Measurements from ENCODE around the gene ARHGEF7.

DNA sequence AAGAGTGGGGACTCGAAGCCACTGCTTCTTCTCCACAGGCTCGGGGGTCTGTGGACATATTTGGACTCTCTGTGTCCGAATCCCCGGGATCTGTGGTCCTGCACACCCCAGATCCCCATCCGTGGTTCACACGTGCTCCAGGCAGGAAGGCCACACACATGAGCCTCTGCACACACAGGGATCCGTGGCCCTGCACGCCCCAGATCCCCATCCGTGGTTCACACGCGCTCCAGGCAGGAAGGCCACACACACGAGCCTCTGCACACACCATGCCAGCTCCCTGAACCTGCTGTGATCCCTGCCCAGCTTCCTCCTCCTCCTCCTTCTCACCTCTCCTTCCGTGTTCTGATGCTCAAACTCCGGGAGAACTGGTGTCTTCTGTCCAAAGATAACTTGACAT, 208.4 kb downstream of the ARHGEF7 start:
- TF ChIP-seq, protein P1, sequence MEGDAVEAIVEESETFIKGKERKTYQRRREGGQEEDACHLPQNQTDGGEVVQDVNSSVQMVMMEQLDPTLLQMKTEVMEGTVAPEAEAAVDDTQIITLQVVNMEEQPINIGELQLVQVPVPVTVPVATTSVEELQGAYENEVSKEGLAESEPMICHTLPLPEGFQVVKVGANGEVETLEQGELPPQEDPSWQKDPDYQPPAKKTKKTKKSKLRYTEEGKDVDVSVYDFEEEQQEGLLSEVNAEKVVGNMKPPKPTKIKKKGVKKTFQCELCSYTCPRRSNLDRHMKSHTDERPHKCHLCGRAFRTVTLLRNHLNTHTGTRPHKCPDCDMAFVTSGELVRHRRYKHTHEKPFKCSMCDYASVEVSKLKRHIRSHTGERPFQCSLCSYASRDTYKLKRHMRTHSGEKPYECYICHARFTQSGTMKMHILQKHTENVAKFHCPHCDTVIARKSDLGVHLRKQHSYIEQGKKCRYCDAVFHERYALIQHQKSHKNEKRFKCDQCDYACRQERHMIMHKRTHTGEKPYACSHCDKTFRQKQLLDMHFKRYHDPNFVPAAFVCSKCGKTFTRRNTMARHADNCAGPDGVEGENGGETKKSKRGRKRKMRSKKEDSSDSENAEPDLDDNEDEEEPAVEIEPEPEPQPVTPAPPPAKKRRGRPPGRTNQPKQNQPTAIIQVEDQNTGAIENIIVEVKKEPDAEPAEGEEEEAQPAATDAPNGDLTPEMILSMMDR (IDR thresholded peaks at IDR 0.05), result no peak
- TF ChIP-seq POLR2A (IDR thresholded peaks at IDR 0.05), result no peak

Data from thyroid gland (tissue), 4 donors.